ENCODE results near the gene AATK. TPM values are rescaled to one million over a fixed set of nuclear protein-coding genes. Genes with fewer than 3 reads are reported as not detected.

The AATK gene
- total and polyA plus RNA-seq, 12 donors = 0.73 to 23.3 (median 9.9) TPM

GRCh38 chr17:81106716-81107115 is 59.3 kb downstream of the AATK start:
- H3K36me3 ChIP-seq (replicated peaks in 1 of 2) = peaks cover 0 to 26% of the 10 kb centered on the region in 2 donors
- WGBS, 4 donors = 80 to 95% (median 92%) methylated on average over 4 to 24 of the region's 24 CpGs

GRCh38 chr17:81103379-81103778 is 62.6 kb downstream of the AATK start:
- no peak for TF ChIP-seq POLR2A (IDR thresholded peaks at IDR 0.05)
- no peak for TF ChIP-seq CTCF (IDR thresholded peaks at IDR 0.05)
- Histone ChIP-seq H3K9me3 (replicated peaks in 1 of 3) (no peaks in the 10 kb centered on the region), H3K4me3 (no peak overlapping the region), H3K36me3 (replicated peaks in 1 of 2) (peaks cover 0 to 26% of the 10 kb centered on the region in 2 donors), H3K27me3 (no peaks in the 10 kb centered on the region), H3K27ac (no peak overlapping the region), H3K4me1 (replicated peaks in 1 of 2) (no peaks in the 10 kb centered on the region)
- WGBS, 4 donors = 89 to 93% (median 89%) methylated on average over 13 to 20 of the region's 20 CpGs; no CpG with 5 or more reads in 1 of the 4 donors
- no peak for DNase-seq
- intact Hi-C loops (cut with DNase I) = loop anchor here (5.0 kb wide), 3 partner anchors 81 to 116 kb away; partner anchors contain the start of gene CHMP6 (in 1 of the 2)

More at GRCh38 chr17:81106716-81107115, 59.3 kb downstream of the AATK start:
- no peak overlapping the region for H3K4me3 ChIP-seq
- intact Hi-C loops (cut with DNase I) = no loop called here
- no peak overlapping the region for H3K27ac ChIP-seq
- no peaks in the 10 kb centered on the region for H3K4me1 ChIP-seq (replicated peaks in 1 of 2)
- no peak for DNase-seq
- TF ChIP-seq CTCF (IDR thresholded peaks at IDR 0.05) = no peak
- TF ChIP-seq POLR2A (IDR thresholded peaks at IDR 0.05) = no peak
- no peaks in the 10 kb centered on the region for H3K9me3 ChIP-seq (replicated peaks in 1 of 3)
- no peaks in the 10 kb centered on the region for H3K27me3 ChIP-seq

GRCh38 chr17:81102869-81103268 is 63.2 kb downstream of the AATK start:
- no peak for DNase-seq
- no peak overlapping the region for H3K4me3 ChIP-seq
- WGBS, 4 donors = 82 to 93% (median 91%) methylated on average over 5 to 17 of the region's 17 CpGs
- intact Hi-C loops (cut with DNase I) = loop anchor here (5.0 kb wide), 3 partner anchors 81 to 116 kb away; partner anchors contain the start of gene CHMP6 (in 1 of the 2)
- TF ChIP-seq CTCF (IDR thresholded peaks at IDR 0.05) = no peak
- no peak for TF ChIP-seq POLR2A (IDR thresholded peaks at IDR 0.05)
- H3K4me1 ChIP-seq (replicated peaks in 1 of 2) = peaks cover 1 to 2% of the 10 kb centered on the region in 2 donors
- peaks cover 0 to 26% of the 10 kb centered on the region in 2 donors for H3K36me3 ChIP-seq (replicated peaks in 1 of 2)
- no peak overlapping the region for H3K27ac ChIP-seq
- no peaks in the 10 kb centered on the region for H3K9me3 ChIP-seq (replicated peaks in 1 of 3)
- no peaks in the 10 kb centered on the region for H3K27me3 ChIP-seq

GRCh38 chr17:81102352-81102751 is 63.7 kb downstream of the AATK start:
- no peaks in the 10 kb centered on the region for H3K9me3 ChIP-seq (replicated peaks in 1 of 3)

More at GRCh38 chr17:81102352-81102751, 63.7 kb downstream of the AATK start:
- TF ChIP-seq POLR2A (IDR thresholded peaks at IDR 0.05) = no peak
- TF ChIP-seq CTCF (IDR thresholded peaks at IDR 0.05) = no peak
- Histone ChIP-seq H3K36me3 (replicated peaks in 1 of 2) (peaks cover 0 to 25% of the 10 kb centered on the region in 2 donors), H3K4me3 (no peak overlapping the region), H3K4me1 (replicated peaks in 1 of 2) (peaks cover 6 to 7% of the 10 kb centered on the region in 2 donors), H3K27ac (no peak overlapping the region), H3K27me3 (no peaks in the 10 kb centered on the region)
- DNase-seq = no peak
- intact Hi-C loops (cut with DNase I) = loop anchor here (5.0 kb wide), 3 partner anchors 80 to 115 kb away; partner anchors contain the start of gene CHMP6 (in 1 of the 2)
- WGBS, 4 donors = 81 to 84% (median 83%) methylated on average over 12 of the region's 12 CpGs

Data from adrenal gland (tissue), 12 donors.